Activated CD4-positive, alpha-beta T cell treated with anti-CD3 and anti-CD28 coated beads for 36 hours (primary cell): ENCODE results near the gene IQCF6. TPM values are rescaled to one million over a fixed set of nuclear protein-coding genes. Genes with fewer than 3 reads are reported as not detected.

Experiments
- ATAC-seq: fragments of 200-7000 bp; cut with Tn5 transposase; one replicate; pipeline ENCODE4 v1.10.0; 2021; ENCODE audit warnings: mild to moderate bottlenecking, moderate library complexity
- CTCF ChIA-PET: fragments of 350-600 bp; sonication (Branson Sonifier 250); formaldehyde crosslinking; loops from one replicate; lab custom pipeline; 2021; ENCODE audit warnings: antibody characterized with exemption; lab: Charles Lee
- POLR2A ChIA-PET: fragments of 350-600 bp; sonication (Branson Sonifier 250); formaldehyde crosslinking; loops from one replicate; lab custom pipeline; 2021; ENCODE audit warnings: antibody characterized with exemption, inconsistent platforms; lab: Charles Lee
- DNase-seq: peaks from one replicate; pipeline ENCODE4 v3.0.0-alpha.2; 2020
- H3K27ac Mint-ChIP-seq: one replicate; pipeline ENCODE4 v1.8.0; 2021; ENCODE audit warnings: mixed read lengths
- H3K27me3 Mint-ChIP-seq: one replicate; pipeline ENCODE4 v1.8.0; 2021; ENCODE audit warnings: mixed read lengths
- H3K36me3 Mint-ChIP-seq: one replicate; pipeline ENCODE4 v1.8.0; 2021; ENCODE audit warnings: low read depth, mixed read lengths
- H3K4me1 Mint-ChIP-seq: one replicate; pipeline ENCODE4 v1.8.0; 2021; ENCODE audit warnings: mixed read lengths
- H3K4me3 Mint-ChIP-seq: one replicate; pipeline ENCODE4 v1.8.0; 2021; ENCODE audit warnings: mild to moderate bottlenecking, moderate library complexity, mixed read lengths
- H3K9me3 Mint-ChIP-seq: one replicate; pipeline ENCODE4 v1.8.0; 2021; ENCODE audit warnings: low read depth, mixed read lengths
- intact Hi-C, 2 experiments: fragments of 100-400 bp; cut with DNase I in 1 of 2; cut with micrococcal nuclease in 1 of 2; formaldehyde crosslinking; loops; one replicate each; pipeline versions ENCODE4 v1.14.2 to v1.15.1; 2022 to 2024; cut with DNase I, micrococcal nuclease
- total RNA-seq, 2 experiments: library from RNA; stranded (reverse); gene quantifications; one replicate each; pipeline ENCODE4 v1.2.3, GENCODE V29; 2021

Gene IQCF6
- total RNA-seq, result not detected

GRCh38 chr3:51779137-51779536 lies at the start of gene IQCF6:
Gene IQCF6, minus strand, starts transcription at chr3:51779237. Its CDS starts 13 bp downstream, at chr3:51779224.
- Mint-ChIP-seq H3K9me3 (no peaks in the 10 kb centered on the region), H3K27ac (no peak within 1 kb of the TSS), H3K4me3 (no peak within 1 kb of the TSS), H3K4me1 (no peaks in the 10 kb centered on the region), H3K36me3 (no peaks in the 10 kb centered on the region), H3K27me3 (peaks cover 4% of the 10 kb centered on the region)
- DNase-seq, result no peak
- ChIA-PET CTCF (interaction anchor here (0.6 to 1.0 kb wide), 2 partner anchors 9 to 21 kb away, joined by 3 read pairs; no protein-coding TSS in a partner anchor), POLR2A (no interaction called here)
- ATAC-seq, result no peak
- intact Hi-C loops, result no loop called here

- DNase-seq, result no peak
- peaks cover 17% of the 10 kb centered on the region for H3K9me3 Mint-ChIP-seq
- no peaks in the 10 kb centered on the region for H3K36me3 Mint-ChIP-seq
- CTCF ChIA-PET, result interaction anchor here (0.6 to 1.1 kb wide), 4 partner anchors 9 to 142 kb away, joined by 3 to 8 read pairs (median 4); no protein-coding TSS in a partner anchor
- no peak overlapping the region for H3K27ac Mint-ChIP-seq
- POLR2A ChIA-PET, result no interaction called here
- H3K4me3 Mint-ChIP-seq, result no peak overlapping the region
- H3K27me3 Mint-ChIP-seq, result peaks cover 21% of the 10 kb centered on the region
- ATAC-seq, result no peak
- intact Hi-C loops, result no loop called here
- peaks cover 3% of the 10 kb centered on the region for H3K4me1 Mint-ChIP-seq
Observed at GRCh38 chr3:51828297-51828696, 49.3 kb upstream of the IQCF6 start.

GRCh38 chr3:51819709-51820406 lies 40.8 kb upstream of the IQCF6 start:
- CTCF ChIA-PET, result interaction anchor here (0.6 to 2.4 kb wide), 16 partner anchors 8 to 139 kb away, joined by 3 to 8 read pairs (median 4); no protein-coding TSS in a partner anchor
- ATAC-seq (no peak), DNase-seq (peak; percentile 57)
- POLR2A ChIA-PET, result no interaction called here
- peaks cover 3% of the 10 kb centered on the region for H3K9me3 Mint-ChIP-seq
- H3K36me3 Mint-ChIP-seq, result no peaks in the 10 kb centered on the region
- H3K4me3 Mint-ChIP-seq, result no peak overlapping the region
- peaks cover 25% of the 10 kb centered on the region for H3K27me3 Mint-ChIP-seq
- peaks cover 4% of the 10 kb centered on the region for H3K4me1 Mint-ChIP-seq
- intact Hi-C loops, result no loop called here
- no peak overlapping the region for H3K27ac Mint-ChIP-seq

- no peak overlapping the region for H3K27ac Mint-ChIP-seq
- no peaks in the 10 kb centered on the region for H3K36me3 Mint-ChIP-seq
- peaks cover 4% of the 10 kb centered on the region for H3K4me1 Mint-ChIP-seq
- ChIA-PET CTCF (interaction anchor here (0.5 to 2.4 kb wide), 11 partner anchors 9 to 266 kb away, joined by 3 to 8 read pairs (median 5); no protein-coding TSS in a partner anchor), POLR2A (no interaction called here)
- H3K4me3 Mint-ChIP-seq, result no peak overlapping the region
- peaks cover 3% of the 10 kb centered on the region for H3K9me3 Mint-ChIP-seq
- DNase-seq, result no peak
- peaks cover 22% of the 10 kb centered on the region for H3K27me3 Mint-ChIP-seq
- no peak for ATAC-seq
- intact Hi-C loops, result no loop called here
Observed at GRCh38 chr3:51819151-51819550, 40.1 kb upstream of the IQCF6 start.

GRCh38 chr3:51817375-51817774 lies 38.3 kb upstream of the IQCF6 start:
- H3K4me1 Mint-ChIP-seq, result no peaks in the 10 kb centered on the region
- POLR2A ChIA-PET, result no interaction called here
- intact Hi-C loops, result no loop called here

GRCh38 chr3:51816723-51817122 lies 37.7 kb upstream of the IQCF6 start:
- no peak overlapping the region for H3K4me3 Mint-ChIP-seq
- no peaks in the 10 kb centered on the region for H3K36me3 Mint-ChIP-seq
- intact Hi-C loops, result no loop called here
- no peak for DNase-seq
- peaks cover 14% of the 10 kb centered on the region for H3K27me3 Mint-ChIP-seq
- CTCF ChIA-PET, result interaction anchor here (0.6 to 1.3 kb wide), 3 partner anchors 11 to 55 kb away, joined by 3 to 4 read pairs (median 4); no protein-coding TSS in a partner anchor
- no peaks in the 10 kb centered on the region for H3K4me1 Mint-ChIP-seq
- H3K27ac Mint-ChIP-seq, result no peak overlapping the region
- H3K9me3 Mint-ChIP-seq, result peaks cover 2% of the 10 kb centered on the region
- POLR2A ChIA-PET, result no interaction called here
- ATAC-seq, result no peak

More at GRCh38 chr3:51817375-51817774, 38.3 kb upstream of the IQCF6 start:
- H3K36me3 Mint-ChIP-seq, result no peaks in the 10 kb centered on the region
- H3K9me3 Mint-ChIP-seq, result peaks cover 3% of the 10 kb centered on the region
- CTCF ChIA-PET, result interaction anchor here (0.6 to 1.3 kb wide), 2 partner anchors 11 to 56 kb away, joined by 3 to 4 read pairs; no protein-coding TSS in a partner anchor
- peaks cover 15% of the 10 kb centered on the region for H3K27me3 Mint-ChIP-seq
- ATAC-seq (peak; percentile 30), DNase-seq (no peak)
- H3K4me3 Mint-ChIP-seq, result no peak overlapping the region
- no peak overlapping the region for H3K27ac Mint-ChIP-seq

GRCh38 chr3:51815614-51816013 lies 36.6 kb upstream of the IQCF6 start:
- H3K27ac Mint-ChIP-seq, result no peak overlapping the region
- no peaks in the 10 kb centered on the region for H3K36me3 Mint-ChIP-seq
- no peaks in the 10 kb centered on the region for H3K4me1 Mint-ChIP-seq
- DNase-seq (no peak), ATAC-seq (no peak)
- intact Hi-C loops, result no loop called here
- H3K9me3 Mint-ChIP-seq, result no peaks in the 10 kb centered on the region
- POLR2A ChIA-PET, result no interaction called here
- no peak overlapping the region for H3K4me3 Mint-ChIP-seq
- CTCF ChIA-PET, result interaction anchor here (0.8 kb wide), 1 partner anchor 972 kb away, joined by 3 read pairs; no protein-coding TSS in a partner anchor
- peaks cover 12% of the 10 kb centered on the region for H3K27me3 Mint-ChIP-seq

GRCh38 chr3:51814034-51814433 lies 35.0 kb upstream of the IQCF6 start:
- Mint-ChIP-seq H3K9me3 (no peaks in the 10 kb centered on the region), H3K4me1 (no peaks in the 10 kb centered on the region), H3K27ac (no peak overlapping the region), H3K4me3 (no peak overlapping the region), H3K27me3 (peaks cover 10% of the 10 kb centered on the region), H3K36me3 (no peaks in the 10 kb centered on the region)
- DNase-seq, result no peak
- no peak for ATAC-seq
- ChIA-PET POLR2A (no interaction called here), CTCF (interaction anchor here (1.4 kb wide), 1 partner anchor 14 kb away, joined by 4 read pairs; no protein-coding TSS in a partner anchor)
- intact Hi-C loops, result no loop called here

GRCh38 chr3:51813539-51813938 lies 34.5 kb upstream of the IQCF6 start:
- ChIA-PET POLR2A (no interaction called here), CTCF (interaction anchor here (1.4 kb wide), 1 partner anchor 14 kb away, joined by 4 read pairs; no protein-coding TSS in a partner anchor)
- Mint-ChIP-seq H3K9me3 (no peaks in the 10 kb centered on the region), H3K27ac (no peak overlapping the region), H3K4me3 (no peak overlapping the region), H3K4me1 (no peaks in the 10 kb centered on the region), H3K36me3 (no peaks in the 10 kb centered on the region), H3K27me3 (peaks cover 7% of the 10 kb centered on the region)
- no peak for ATAC-seq
- no peak for DNase-seq
- intact Hi-C loops, result no loop called here

GRCh38 chr3:51808934-51809333 lies 29.9 kb upstream of the IQCF6 start:
- ChIA-PET POLR2A (no interaction called here), CTCF (no interaction called here)
- H3K27me3 Mint-ChIP-seq, result no peaks in the 10 kb centered on the region
- DNase-seq (no peak), ATAC-seq (no peak)
- no peaks in the 10 kb centered on the region for H3K4me1 Mint-ChIP-seq
- H3K9me3 Mint-ChIP-seq, result peaks cover 4% of the 10 kb centered on the region
- no peak overlapping the region for H3K27ac Mint-ChIP-seq
- intact Hi-C loops, result loop anchor here in 1 of 2 experiments (10.0 kb wide), 1 partner anchor 424 kb away; the partner anchor contains the start of gene MANF
- peaks cover 1% of the 10 kb centered on the region for H3K36me3 Mint-ChIP-seq
- no peak overlapping the region for H3K4me3 Mint-ChIP-seq

GRCh38 chr3:51802106-51802703 lies 23.2 kb upstream of the IQCF6 start:
- intact Hi-C loops, result loop anchor here in 1 of 2 experiments (10.0 kb wide), 1 partner anchor 417 kb away; the partner anchor contains the start of gene MANF
- DNase-seq (no peak), ATAC-seq (no peak)
- peaks cover 9% of the 10 kb centered on the region for H3K27me3 Mint-ChIP-seq
- H3K27ac Mint-ChIP-seq, result no peak overlapping the region
- ChIA-PET CTCF (interaction anchor here (0.7 to 1.8 kb wide), 8 partner anchors 16 to 92 kb away, joined by 3 to 7 read pairs (median 3); partner anchors contain the start of gene IQCF2), POLR2A (no interaction called here)
- H3K4me1 Mint-ChIP-seq, result peaks cover 11% of the 10 kb centered on the region
- H3K9me3 Mint-ChIP-seq, result no peaks in the 10 kb centered on the region
- H3K36me3 Mint-ChIP-seq, result no peaks in the 10 kb centered on the region
- no peak overlapping the region for H3K4me3 Mint-ChIP-seq
